Ascending aorta (tissue), 2 donors: Measurements from ENCODE around the gene ADAM23. TPM values are rescaled to one million over a fixed set of nuclear protein-coding genes. Genes with fewer than 3 reads are reported as not detected.

ENCODE experiments used
- DNase-seq, 2 donors: peaks; one replicate each; pipeline ENCODE4 v3.0.0-alpha.2; 2019; ENCODE audit warnings: low spot score in 2 of 2
- H3K27ac ChIP-seq, 2 donors: fragments of 200-600 bp; sonication (generic); one replicate each; pipeline ENCODE4 v1.5.1; 2016 to 2017; ENCODE audit warnings: mild to moderate bottlenecking in 1 of 2
- H3K27me3 ChIP-seq: fragments of 200-600 bp; sonication (generic); one replicate; pipeline ENCODE4 v1.5.1; 2017
- H3K36me3 ChIP-seq, 2 donors: fragments of 200-600 bp; sonication (generic); one replicate each; pipeline ENCODE4 v1.5.1; 2016
- H3K4me1 ChIP-seq, 2 donors: fragments of 200-600 bp; sonication (generic); one replicate each; pipeline ENCODE4 v1.5.1; 2016 to 2017; ENCODE audit warnings: mild to moderate bottlenecking in 1 of 2
- H3K4me3 ChIP-seq, 2 donors: fragments of 200-600 bp; sonication (generic); one replicate each; pipeline ENCODE4 v1.5.1; 2016 to 2017; ENCODE audit warnings: mild to moderate bottlenecking in 1 of 2
- H3K9me3 ChIP-seq, 2 donors: fragments of 200-600 bp; sonication (generic); one replicate each; pipeline ENCODE4 v1.5.1; 2016
- CTCF ChIP-seq, 3 experiments: fragments of 200-600 bp in 2 of 3; fragments of 450-650 bp in 1 of 3; sonication (generic) in 2 of 3; IDR thresholded peaks; one replicate each; pipeline ENCODE4 v1.5.1; 2016 to 2019; ENCODE audit warnings: antibody characterized with exemption in 3 of 3, mild to moderate bottlenecking in 1 of 3, moderate library complexity in 1 of 3
- intact Hi-C: fragments of 100-400 bp; cut with DNase I; formaldehyde crosslinking; loops from one replicate; pipeline ENCODE4 v1.15.1; 2023
- total RNA-seq: library from RNA; depleted of rRNA; stranded (reverse); fragments of >200 nt; gene quantifications from one replicate; pipeline ENCODE4 v1.1.0, GENCODE V29; 2016

ADAM23 gene
- total RNA-seq, 1 donor from 2014 or later = 2.3 TPM

GRCh38 chr2:206415618-206416243, 27.6 kb upstream of the ADAM23 start:
- intact Hi-C loops = no loop called here
- Histone ChIP-seq H3K4me3 (no peak overlapping the region), H3K36me3 (no peaks in the 10 kb centered on the region), H3K27me3 (no peaks in the 10 kb centered on the region), H3K27ac (no peak overlapping the region), H3K9me3 (peaks cover 0 to 12% of the 10 kb centered on the region in 2 donors), H3K4me1 (no peaks in the 10 kb centered on the region)
- no peak for TF ChIP-seq CTCF (IDR thresholded peaks at IDR 0.05)
- no peak for DNase-seq

- H3K9me3 ChIP-seq = peaks cover 0 to 7% of the 10 kb centered on the region in 2 donors
- TF ChIP-seq CTCF (IDR thresholded peaks at IDR 0.05) = no peak
- H3K4me3 ChIP-seq = no peak overlapping the region
- no peak overlapping the region for H3K27ac ChIP-seq
- H3K4me1 ChIP-seq = no peaks in the 10 kb centered on the region
- no peaks in the 10 kb centered on the region for H3K36me3 ChIP-seq
- no peaks in the 10 kb centered on the region for H3K27me3 ChIP-seq
- intact Hi-C loops = no loop called here
- DNase-seq = no peak
These were observed 24.4 kb upstream of the ADAM23 start for GRCh38 chr2:206418968-206419367.

- Histone ChIP-seq H3K27me3 (no peaks in the 10 kb centered on the region), H3K4me1 (no peaks in the 10 kb centered on the region), H3K36me3 (no peaks in the 10 kb centered on the region), H3K4me3 (no peak overlapping the region), H3K9me3 (peaks cover 0 to 7% of the 10 kb centered on the region in 2 donors), H3K27ac (no peak overlapping the region)
- intact Hi-C loops = no loop called here
- TF ChIP-seq CTCF (IDR thresholded peaks at IDR 0.05) = no peak
- no peak for DNase-seq
These were observed 22.6 kb upstream of the ADAM23 start for GRCh38 chr2:206420721-206421120.

- no peaks in the 10 kb centered on the region for H3K36me3 ChIP-seq
- TF ChIP-seq CTCF (IDR thresholded peaks at IDR 0.05) = no peak
- no peak overlapping the region for H3K27ac ChIP-seq
- DNase-seq = no peak
- H3K27me3 ChIP-seq = no peaks in the 10 kb centered on the region
- H3K4me3 ChIP-seq = no peak overlapping the region
- intact Hi-C loops = no loop called here
- H3K9me3 ChIP-seq = peaks cover 0 to 7% of the 10 kb centered on the region in 2 donors
- H3K4me1 ChIP-seq = no peaks in the 10 kb centered on the region
These were observed 20.8 kb upstream of the ADAM23 start for GRCh38 chr2:206422493-206422892.

- TF ChIP-seq CTCF (IDR thresholded peaks at IDR 0.05) = no peak
- H3K9me3 ChIP-seq = peaks cover 0 to 5% of the 10 kb centered on the region in 2 donors
- H3K27ac ChIP-seq = no peak overlapping the region
- no peak for DNase-seq
- H3K4me1 ChIP-seq = no peaks in the 10 kb centered on the region
- no peaks in the 10 kb centered on the region for H3K27me3 ChIP-seq
- H3K36me3 ChIP-seq = no peaks in the 10 kb centered on the region
- no peak overlapping the region for H3K4me3 ChIP-seq
- intact Hi-C loops = no loop called here
These were observed 20.2 kb upstream of the ADAM23 start for GRCh38 chr2:206423147-206423546.

GRCh38 chr2:206424134-206424533, 19.2 kb upstream of the ADAM23 start:
- Histone ChIP-seq H3K27me3 (no peaks in the 10 kb centered on the region), H3K4me3 (no peak overlapping the region), H3K27ac (no peak overlapping the region), H3K4me1 (no peaks in the 10 kb centered on the region), H3K36me3 (no peaks in the 10 kb centered on the region), H3K9me3 (no peaks in the 10 kb centered on the region)
- DNase-seq = no peak
- intact Hi-C loops = no loop called here
- TF ChIP-seq CTCF (IDR thresholded peaks at IDR 0.05) = no peak
